H1 (cell line): ENCODE data around the gene PAQR9. TPM values are rescaled to one million over a fixed set of nuclear protein-coding genes. Genes with fewer than 3 reads are reported as not detected.

Experiments
- CTCF ChIA-PET: fragments of 300-600 bp; sonication (Branson Sonifier 250); formaldehyde crosslinking; loops from one replicate; lab custom pipeline; 2021; ENCODE audit not compliant: partially characterized antibody; lab: Charles Lee
- POLR2A ChIA-PET: fragments of 300-600 bp; sonication (Branson Sonifier 250); formaldehyde crosslinking; loops from one replicate; lab custom pipeline; 2021; ENCODE audit warnings: inconsistent platforms; ENCODE audit not compliant: partially characterized antibody; lab: Charles Lee
- DNase-seq, 2 experiments: peaks; one replicate each; pipeline versions ENCODE4 v3.0.0 to v3.0.0-alpha.2; 2010 to 2022; ENCODE audit warnings: low spot score in 2 of 2, low read depth in 1 of 2, mixed read lengths in 1 of 2
- FAIRE-seq: peaks from 2 replicates; lab custom pipeline; 2011; peaks lifted over from hg19 to GRCh38; lab: Jason Lieb, UNC
- H2AFZ ChIP-seq: 2 replicates; pipeline ENCODE4 v1.8.1; 2012; ENCODE audit warnings: low read length, inconsistent platforms
- H2AK5ac ChIP-seq: 2 replicates; pipeline ENCODE4 v1.6.1; 2013; ENCODE audit warnings: low read depth, low read length
- H2BK120ac ChIP-seq: replicated peaks from 2 replicates; pipeline ENCODE3; 2013; ENCODE audit warnings: low read depth, low read length, inconsistent platforms
- H2BK12ac ChIP-seq: 2 replicates; pipeline ENCODE4 v1.6.1; 2013; ENCODE audit warnings: low read depth, low read length
- H2BK15ac ChIP-seq: 2 replicates; pipeline ENCODE4 v1.6.1; 2013; ENCODE audit warnings: low read length
- H2BK20ac ChIP-seq: 2 replicates; pipeline ENCODE4 v1.6.1; 2013; ENCODE audit warnings: low read length
- H2BK5ac ChIP-seq: 2 replicates; pipeline ENCODE4 v1.6.1; 2013; ENCODE audit warnings: low read depth, low read length
- H3K14ac ChIP-seq: 2 replicates; pipeline ENCODE4 v1.6.1; 2013; ENCODE audit warnings: inconsistent platforms; ENCODE audit not compliant: insufficient read length
- H3K18ac ChIP-seq: 2 replicates; pipeline ENCODE4 v1.6.1; 2013; ENCODE audit warnings: low read length; ENCODE audit errors: extremely low read depth
- H3K23ac ChIP-seq: 2 replicates; pipeline ENCODE4 v1.6.1; 2013; ENCODE audit warnings: inconsistent platforms; ENCODE audit not compliant: insufficient read length
- H3K23me2 ChIP-seq: 2 replicates; pipeline ENCODE4 v1.6.1; 2013; ENCODE audit warnings: low read depth, low read length
- H3K27ac ChIP-seq: 2 replicates; pipeline ENCODE4 v1.6.1; 2011; ENCODE audit warnings: low read depth, low read length, inconsistent platforms
- H3K27me3 ChIP-seq, 4 experiments: replicated peaks in 1 of 4; 1 replicate in 1 of 4; 2 replicates in 3 of 4; pipeline versions ENCODE4 v1.6.1 to v1.8.1; 2011 to 2013; ENCODE audit warnings: low read length in 3 of 4, mild to moderate bottlenecking in 3 of 4, inconsistent platforms in 2 of 4, mixed read lengths in 2 of 4, moderate library complexity in 1 of 4; ENCODE audit not compliant: control insufficient read depth in 3 of 4, insufficient read depth in 3 of 4; ENCODE audit errors: extremely low read depth in 1 of 4
- H3K36me3 ChIP-seq, 4 experiments: 2 replicates each; pipeline versions ENCODE4 v1.6.1 to v1.8.1; 2011 to 2013; ENCODE audit warnings: mild to moderate bottlenecking in 4 of 4, low read length in 3 of 4, moderate library complexity in 2 of 4, control low read depth in 1 of 4, inconsistent platforms in 1 of 4; ENCODE audit not compliant: insufficient read depth in 4 of 4, control insufficient read depth in 2 of 4
- H3K4ac ChIP-seq: replicated peaks from 2 replicates; pipeline ENCODE3; 2013; ENCODE audit warnings: low read length, low read depth, mixed read lengths, inconsistent platforms; ENCODE audit not compliant: insufficient read length
- H3K4me1 ChIP-seq, 4 experiments: replicated peaks in 1 of 4; 1 replicate in 1 of 4; 2 replicates in 3 of 4; pipeline versions ENCODE4 v1.6.1 to v1.8.1; 2011 to 2013; ENCODE audit warnings: low read length in 3 of 4, inconsistent platforms in 2 of 4, mixed read lengths in 1 of 4; ENCODE audit not compliant: insufficient read depth in 4 of 4, control insufficient read depth in 3 of 4
- H3K4me2 ChIP-seq, 2 experiments: 2 replicates each; pipeline versions ENCODE4 v1.6.1 to v1.8.1; 2011 to 2013; ENCODE audit warnings: low read depth in 2 of 2, low read length in 2 of 2, control low read depth in 1 of 2, inconsistent platforms in 1 of 2, mild to moderate bottlenecking in 1 of 2; ENCODE audit not compliant: insufficient read depth in 1 of 2
- H3K4me3 ChIP-seq, 4 experiments: fragments of 200-600, 300-600 bp in 1 of 4; sonication (generic), shearing (Covaris generic), sonication (Bioruptor Twin) in 1 of 4; 2 replicates each; pipeline versions ENCODE4 v1.5.1 to v1.8.1; 2011 to 2016; ENCODE audit warnings: low read length in 4 of 4, low read depth in 3 of 4, control low read depth in 2 of 4, inconsistent platforms in 2 of 4, mild to moderate bottlenecking in 2 of 4, mixed read lengths in 1 of 4, moderate library complexity in 1 of 4; ENCODE audit not compliant: insufficient read depth in 2 of 4; ENCODE audit errors: extremely low read depth in 1 of 4
- H3K56ac ChIP-seq: replicated peaks from 2 replicates; pipeline ENCODE3; 2013; ENCODE audit warnings: low read depth, mild to moderate bottlenecking, mixed read lengths, low read length, inconsistent platforms; ENCODE audit not compliant: insufficient read length
- H3K79me1 ChIP-seq: 2 replicates; pipeline ENCODE4 v1.6.1; 2013; ENCODE audit warnings: low read depth, low read length, control low read depth
- H3K79me2 ChIP-seq, 2 experiments: 2 replicates each; pipeline versions ENCODE4 v1.6.1 to v1.8.1; 2012 to 2013; ENCODE audit warnings: low read length in 2 of 2, mild to moderate bottlenecking in 2 of 2, inconsistent platforms in 1 of 2; ENCODE audit not compliant: insufficient read depth in 2 of 2, control insufficient read depth in 1 of 2
- H3K9ac ChIP-seq, 4 experiments: replicated peaks in 1 of 4; 1 replicate in 1 of 4; 2 replicates in 3 of 4; pipeline versions ENCODE4 v1.6.1 to v1.8.1; 2011 to 2013; ENCODE audit warnings: low read depth in 3 of 4, low read length in 3 of 4, control low read depth in 2 of 4, mild to moderate bottlenecking in 2 of 4, moderate library complexity in 2 of 4, inconsistent platforms in 1 of 4; ENCODE audit errors: extremely low read depth in 1 of 4
- H3K9me3 ChIP-seq, 2 experiments: 2 replicates each; pipeline versions ENCODE4 v1.6.1 to v1.8.1; 2012 to 2013; ENCODE audit warnings: mild to moderate bottlenecking in 2 of 2, moderate library complexity in 2 of 2, control low read depth in 1 of 2, inconsistent platforms in 1 of 2, low read depth in 1 of 2, low read length in 1 of 2, mixed read lengths in 1 of 2; ENCODE audit not compliant: insufficient read depth in 2 of 2
- H4K20me1 ChIP-seq, 2 experiments: replicated peaks in 1 of 2; 2 replicates each; pipeline versions ENCODE3 to v1.8.1; 2011 to 2013; ENCODE audit warnings: inconsistent platforms in 2 of 2, low read length in 2 of 2, mild to moderate bottlenecking in 1 of 2; ENCODE audit not compliant: insufficient read depth in 2 of 2, control insufficient read depth in 1 of 2
- H4K5ac ChIP-seq: 2 replicates; pipeline ENCODE4 v1.6.1; 2013; ENCODE audit warnings: low read length, low read depth, mixed read lengths, inconsistent platforms; ENCODE audit not compliant: insufficient read length
- H4K8ac ChIP-seq: 2 replicates; pipeline ENCODE4 v1.8.0; 2013; ENCODE audit warnings: mild to moderate bottlenecking, moderate library complexity, low read length, inconsistent platforms; ENCODE audit not compliant: insufficient read depth; ENCODE audit errors: extremely low read depth
- H4K91ac ChIP-seq: replicated peaks from 2 replicates; pipeline ENCODE3; 2013; ENCODE audit warnings: low read length, mixed read lengths, inconsistent platforms; ENCODE audit not compliant: insufficient read length
- MAFK ChIP-seq: IDR thresholded peaks from 2 replicates; pipeline ENCODE4 v1.6.1; 2012; ENCODE audit warnings: low read depth, mild to moderate bottlenecking, improper control_type of control experiment, low read length
- SIN3A ChIP-seq, 2 experiments: IDR thresholded peaks in 1 of 2; conservative IDR thresholded peaks in 1 of 2; 2 replicates each; pipeline ENCODE4 v1.6.1; 2011 to 2012; ENCODE audit warnings: low read length in 2 of 2, improper control_type of control experiment in 1 of 2, low read depth in 1 of 2, mild to moderate bottlenecking in 1 of 2
- WGBS, 2 experiments: shearing (Covaris generic) in 1 of 2; methylation state at CpG; one replicate each; pipeline versions ENCODE4 v1.1.6 to v1.1.7; 2013 to 2015; ENCODE audit warnings: low lambda C conversion rate in 2 of 2, mixed read lengths in 2 of 2, inconsistent platforms in 1 of 2, low coverage in 1 of 2, missing lambda C conversion rate in 1 of 2; ENCODE audit not compliant: insufficient replicate concordance in 2 of 2, insufficient coverage in 1 of 2, insufficient read length in 1 of 2; ENCODE audit errors: extremely low coverage in 1 of 2, missing lambda C conversion rate in 1 of 2; 5-methylcytosine and 5-hydroxymethylcytosine counted together
- polyA plus RNA-seq, 7 experiments: library from polyadenylated mRNA; depleted of rRNA in 3 of 7; stranded (reverse) in 5 of 7; unstranded in 2 of 7; fragments of >200 nt in 5 of 7; fragments of 200-250 nt in 2 of 7; gene quantifications; 1 replicate in 5 of 7; 2 replicates in 1 of 7; 4 replicates in 1 of 7; pipeline versions ENCODE4 v1.2.1 to v1.2.3, GENCODE V29; 2011 to 2013; ENCODE audit warnings: missing spikeins in 2 of 7, mixed read lengths in 2 of 7
- total RNA-seq: library from RNA; stranded (reverse); fragmentation: NEBNext Ultra II Directional; extraction: Animal tissue kit (Norgen Biotek cat#: 25700); gene quantifications from 2 replicates; pipeline ENCODE4 v1.2.1, GENCODE V29; 2021

Gene PAQR9
- total and polyA plus RNA-seq, 2 of the 8 experiments (the other 6 are each of a cell fraction or from before 2014, with no cell fraction given) = 2.6 to 5.2 TPM

- Histone ChIP-seq H3K23ac (no peak overlapping the region), H4K20me1 (peaks cover 5 to 19% of the 10 kb centered on the region in 2 experiments), H3K27ac (no peak overlapping the region), H3K4me3 (no peak overlapping the region), H3K14ac (no peak overlapping the region), H2AK5ac (no peak overlapping the region), H3K79me2 (peaks cover 66 to 84% of the 10 kb centered on the region in 2 experiments), H2BK120ac (no peak overlapping the region), H2BK12ac (no peak overlapping the region), H3K27me3 (no peaks in the 10 kb centered on the region), H3K79me1 (no peaks in the 10 kb centered on the region; the same call in 1 of the 2 replicates), H3K9ac (no peak overlapping the region), H3K4me2 (no peak overlapping the region), H4K5ac (no peak overlapping the region), H4K8ac (no peak overlapping the region), H3K9me3 (no peaks in the 10 kb centered on the region), H3K4me1 (peaks cover 0 to 3% (median under 1%) of the 10 kb centered on the region in 4 experiments; a peak in 3 of 7 replicates), H4K91ac (no peak overlapping the region), H2BK20ac (no peak overlapping the region), H3K36me3 (no peaks in the 10 kb centered on the region), H3K23me2 (peaks cover 7% of the 10 kb centered on the region; the same call in 1 of the 2 replicates), H2AFZ (no peak overlapping the region), H3K4ac (no peak overlapping the region), H3K56ac (no peak overlapping the region), H2BK15ac (no peak overlapping the region), H3K18ac (no peak overlapping the region), H2BK5ac (no peak overlapping the region)
- ChIA-PET POLR2A (no interaction called here), CTCF (interaction anchor here (1.2 kb wide), 1 partner anchor 176 kb away, joined by 3 read pairs; no protein-coding TSS in a partner anchor)
- 89% methylated on average over 2 of the region's 2 CpGs; no CpG with 5 or more reads in 1 of the 2 experiments for WGBS, 2 experiments
- TF ChIP-seq SIN3A (conservative IDR thresholded peaks at IDR 0.05 in 1 of 2, IDR thresholded peaks at IDR 0.05 in 1 of 2; ENCODE audit: low read depth in 1 of 2, low read length in 2 of 2) (no peak), MAFK (peak; percentile 96)
- no peak for DNase-seq
- FAIRE-seq = no peak
These were observed 41.3 kb upstream of the PAQR9 start for GRCh38 chr3:143004823-143005222.
